Type B pancreatic cell (in vitro differentiated cells): ENCODE data around the gene PPIL1. TPM values are rescaled to one million over a fixed set of nuclear protein-coding genes. Genes with fewer than 3 reads are reported as not detected.

ENCODE experiments used
- DNase-seq: peaks from one replicate; pipeline ENCODE4 v3.0.0; 2021; ENCODE audit warnings: mixed read lengths; ENCODE audit not compliant: unreplicated experiment; ENCODE audit errors: extremely low spot score
- H3K27ac Mint-ChIP-seq: 2 replicates; pipeline ENCODE4 v1.8.0; 2021; ENCODE audit warnings: mild to moderate bottlenecking, mixed read lengths
- H3K27me3 Mint-ChIP-seq: 2 replicates; pipeline ENCODE4 v1.8.0; 2021; ENCODE audit warnings: mixed read lengths
- H3K36me3 Mint-ChIP-seq: 2 replicates; pipeline ENCODE4 v1.8.0; 2021; ENCODE audit warnings: mixed read lengths
- H3K4me1 Mint-ChIP-seq: one replicate; pipeline ENCODE4 v1.8.0; 2021; ENCODE audit warnings: mixed read lengths; ENCODE audit not compliant: unreplicated experiment
- H3K4me3 Mint-ChIP-seq: 2 replicates; pipeline ENCODE4 v1.8.0; 2021; ENCODE audit warnings: mild to moderate bottlenecking, mixed read lengths
- H3K9me3 Mint-ChIP-seq: 2 replicates; pipeline ENCODE4 v1.8.0; 2021; ENCODE audit warnings: mixed read lengths
- CTCF ChIP-seq: fragments of 200-600 bp; sonication (generic); conservative IDR thresholded peaks from 2 replicates; pipeline ENCODE4 v1.5.0; 2021; ENCODE audit warnings: antibody characterized with exemption, mild to moderate bottlenecking
- total RNA-seq: library from RNA; stranded (reverse); gene quantifications from 2 replicates; pipeline ENCODE4 v1.2.1, GENCODE V29; 2021; ENCODE audit warnings: low replicate concordance

PPIL1 gene
- total RNA-seq, 1 donor from 2014 or later = 50.4 TPM

- Mint-ChIP-seq H3K4me3 (no peak overlapping the region), H3K27me3 (no peaks in the 10 kb centered on the region), H3K9me3 (no peaks in the 10 kb centered on the region), H3K36me3 (no peaks in the 10 kb centered on the region), H3K4me1 (peaks cover 34% of the 10 kb centered on the region), H3K27ac (no peak overlapping the region)
- TF ChIP-seq CTCF = no peak
- no peak for DNase-seq
Observed at GRCh38 chr6:36825452-36825851, 49.2 kb downstream of the PPIL1 start.

GRCh38 chr6:36824253-36824652 lies 50.4 kb downstream of the PPIL1 start:
- Mint-ChIP-seq H3K36me3 (no peaks in the 10 kb centered on the region), H3K27me3 (no peaks in the 10 kb centered on the region), H3K4me1 (peaks cover 41% of the 10 kb centered on the region), H3K27ac (no peak overlapping the region), H3K4me3 (no peak overlapping the region), H3K9me3 (no peaks in the 10 kb centered on the region)
- DNase-seq = no peak
- TF ChIP-seq CTCF = no peak

GRCh38 chr6:36823421-36824096 lies 51.0 kb downstream of the PPIL1 start:
- no peaks in the 10 kb centered on the region for H3K36me3 Mint-ChIP-seq
- DNase-seq = no peak
- H3K4me1 Mint-ChIP-seq = peaks cover 42% of the 10 kb centered on the region
- TF ChIP-seq CTCF = no peak
- no peak overlapping the region for H3K27ac Mint-ChIP-seq
- no peaks in the 10 kb centered on the region for H3K27me3 Mint-ChIP-seq
- no peaks in the 10 kb centered on the region for H3K9me3 Mint-ChIP-seq
- H3K4me3 Mint-ChIP-seq = no peak overlapping the region

- Mint-ChIP-seq H3K27me3 (no peaks in the 10 kb centered on the region), H3K4me3 (no peak overlapping the region), H3K36me3 (no peaks in the 10 kb centered on the region), H3K4me1 (peaks cover 49% of the 10 kb centered on the region), H3K27ac (no peak overlapping the region), H3K9me3 (no peaks in the 10 kb centered on the region)
- no peak for DNase-seq
- TF ChIP-seq CTCF = no peak
Observed at GRCh38 chr6:36822506-36823269, 51.9 kb downstream of the PPIL1 start.

- no peak overlapping the region for H3K27ac Mint-ChIP-seq
- no peak for DNase-seq
- TF ChIP-seq CTCF = no peak
- H3K4me3 Mint-ChIP-seq = no peak overlapping the region
- H3K4me1 Mint-ChIP-seq = peaks cover 42% of the 10 kb centered on the region
- H3K27me3 Mint-ChIP-seq = no peaks in the 10 kb centered on the region
- no peaks in the 10 kb centered on the region for H3K9me3 Mint-ChIP-seq
- H3K36me3 Mint-ChIP-seq = no peaks in the 10 kb centered on the region
Observed at GRCh38 chr6:36821581-36822335, 52.8 kb downstream of the PPIL1 start.
